Upper lobe of left lung (tissue), 4 donors: ENCODE results near the gene ASB17.

Experiments used
- POLR2AphosphoS5 ChIP-seq, 2 donors: sonication (generic); formaldehyde crosslinking; IDR thresholded peaks; one replicate each; pipeline ENCODE4 v1.5.1; 2017; ENCODE audit warnings: antibody characterized with exemption in 2 of 2
- TF ChIP-seq, protein P1 (sequence below), 6 experiments: fragments of 450-650 bp in 4 of 6; fragments of 200-600 bp in 2 of 6; sonication (generic) in 2 of 6; IDR thresholded peaks; one replicate each; pipeline ENCODE4 v1.5.1; 2016 to 2019; ENCODE audit warnings: antibody characterized with exemption in 6 of 6

DNA sequence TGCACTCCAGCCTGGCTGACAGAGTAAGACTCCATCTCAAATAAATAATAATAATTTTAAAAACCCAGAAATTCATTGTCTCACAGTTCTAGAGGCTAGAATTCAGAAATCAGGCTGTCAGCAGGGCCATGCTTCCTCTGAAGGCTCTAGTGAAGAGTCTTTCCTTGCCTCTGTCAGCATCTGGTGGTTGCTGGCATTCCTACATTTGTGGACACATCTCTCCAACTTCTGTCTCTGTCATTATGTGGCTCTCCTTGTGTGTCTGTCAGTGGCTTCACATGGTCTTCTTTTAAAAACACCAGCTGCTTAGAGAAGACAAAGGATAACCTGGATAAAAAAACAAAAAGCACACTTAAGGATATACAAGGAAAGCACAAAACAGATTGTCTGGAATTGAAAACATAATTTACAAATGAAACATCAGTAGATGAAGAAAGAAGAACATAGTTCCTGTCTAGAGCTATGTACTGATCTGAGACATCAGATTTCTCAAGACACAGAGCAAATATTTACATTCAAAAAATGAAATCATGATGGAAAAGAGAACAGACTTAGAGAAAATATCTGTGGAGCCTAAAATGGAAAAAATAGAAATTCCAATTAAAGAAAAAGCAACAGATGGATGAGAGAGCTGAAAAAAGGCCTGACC lies 32.7 kb upstream of the ASB17 start:
- no peak for TF ChIP-seq POLR2AphosphoS5 (IDR thresholded peaks at IDR 0.05)
- TF ChIP-seq, protein P1, sequence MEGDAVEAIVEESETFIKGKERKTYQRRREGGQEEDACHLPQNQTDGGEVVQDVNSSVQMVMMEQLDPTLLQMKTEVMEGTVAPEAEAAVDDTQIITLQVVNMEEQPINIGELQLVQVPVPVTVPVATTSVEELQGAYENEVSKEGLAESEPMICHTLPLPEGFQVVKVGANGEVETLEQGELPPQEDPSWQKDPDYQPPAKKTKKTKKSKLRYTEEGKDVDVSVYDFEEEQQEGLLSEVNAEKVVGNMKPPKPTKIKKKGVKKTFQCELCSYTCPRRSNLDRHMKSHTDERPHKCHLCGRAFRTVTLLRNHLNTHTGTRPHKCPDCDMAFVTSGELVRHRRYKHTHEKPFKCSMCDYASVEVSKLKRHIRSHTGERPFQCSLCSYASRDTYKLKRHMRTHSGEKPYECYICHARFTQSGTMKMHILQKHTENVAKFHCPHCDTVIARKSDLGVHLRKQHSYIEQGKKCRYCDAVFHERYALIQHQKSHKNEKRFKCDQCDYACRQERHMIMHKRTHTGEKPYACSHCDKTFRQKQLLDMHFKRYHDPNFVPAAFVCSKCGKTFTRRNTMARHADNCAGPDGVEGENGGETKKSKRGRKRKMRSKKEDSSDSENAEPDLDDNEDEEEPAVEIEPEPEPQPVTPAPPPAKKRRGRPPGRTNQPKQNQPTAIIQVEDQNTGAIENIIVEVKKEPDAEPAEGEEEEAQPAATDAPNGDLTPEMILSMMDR (IDR thresholded peaks at IDR 0.05), result no peak
